Left lobe of liver (tissue), 2 donors: ENCODE results near the gene CXCL1. TPM values are rescaled to one million over a fixed set of nuclear protein-coding genes. Genes with fewer than 3 reads are reported as not detected.

Source experiments
- ATAC-seq: fragments of 200-7000 bp; cut with Tn5 transposase; one replicate; pipeline ENCODE4 v1.9.1; 2020; ENCODE audit warnings: mild to moderate bottlenecking, moderate library complexity
- DNase-seq: peaks from one replicate; pipeline ENCODE4 v3.0.0-alpha.2; 2020; ENCODE audit warnings: low spot score
- total RNA-seq: library from RNA; stranded (reverse); gene quantifications from one replicate; pipeline ENCODE4 v1.2.1, GENCODE V29; 2021
- donor health status: DM: no; HTN: no; CAD: no; lungs with moderate emphysema.
- donor health status: DM: no; HTN: yes; CAD: no.

The CXCL1 gene
- total RNA-seq, 1 donor from 2014 or later, result 0.23 TPM

GRCh38 chr4:73850261-73850970 is 18.8 kb upstream of the CXCL1 start:
- no peak for ATAC-seq

GRCh38 chr4:73851293-73851692 is 17.9 kb upstream of the CXCL1 start:
- no peak for ATAC-seq
- DNase-seq, result no peak

More at GRCh38 chr4:73850261-73850970, 18.8 kb upstream of the CXCL1 start:
- DNase-seq, result no peak

- DNase-seq (no peak), ATAC-seq (no peak)
These were observed 16.4 kb upstream of the CXCL1 start for GRCh38 chr4:73852771-73853170.

GRCh38 chr4:73853246-73853704 is 15.9 kb upstream of the CXCL1 start, which contains the start of gene PF4V1:
TSS of gene PF4V1 (plus strand) at chr4:73853296. CDS start at chr4:73853363, 67 bp downstream.
- ATAC-seq (peak; percentile 68), DNase-seq (no peak)

- DNase-seq (no peak), ATAC-seq (no peak)
These were observed 15.3 kb upstream of the CXCL1 start for GRCh38 chr4:73853718-73854473.

- no peak for DNase-seq
These were observed 13.8 kb upstream of the CXCL1 start for GRCh38 chr4:73855406-73855805.

GRCh38 chr4:73856518-73856917 is 12.7 kb upstream of the CXCL1 start:
- DNase-seq, result no peak
- peak; percentile 81 for ATAC-seq

More at GRCh38 chr4:73855406-73855805, 13.8 kb upstream of the CXCL1 start:
- no peak for ATAC-seq

- no peak for DNase-seq
- ATAC-seq, result peak; percentile 42
These were observed 9.5 kb upstream of the CXCL1 start for GRCh38 chr4:73859614-73860088.

- DNase-seq (no peak), ATAC-seq (no peak)
These were observed 9.0 kb upstream of the CXCL1 start for GRCh38 chr4:73860181-73860580.

- DNase-seq, result no peak
These were observed 8.3 kb upstream of the CXCL1 start for GRCh38 chr4:73860917-73861316.

GRCh38 chr4:73862322-73862721 is 6.9 kb upstream of the CXCL1 start:
- no peak for DNase-seq
- no peak for ATAC-seq

More at GRCh38 chr4:73860917-73861316, 8.3 kb upstream of the CXCL1 start:
- ATAC-seq, result no peak

GRCh38 chr4:73864365-73864764 is 4.8 kb upstream of the CXCL1 start:
- DNase-seq (no peak), ATAC-seq (peak; percentile 80)

GRCh38 chr4:73864961-73865360 is 4.2 kb upstream of the CXCL1 start:
- ATAC-seq (no peak), DNase-seq (no peak)

GRCh38 chr4:73865431-73866096 is 3.6 kb upstream of the CXCL1 start:
- DNase-seq, result no peak
- ATAC-seq, result no peak

- ATAC-seq (no peak), DNase-seq (no peak)
These were observed 2.9 kb upstream of the CXCL1 start for GRCh38 chr4:73866246-73866645.

- peak; percentile 64 for ATAC-seq
These were observed 1.4 kb upstream of the CXCL1 start for GRCh38 chr4:73867783-73868182.

GRCh38 chr4:73868206-73869129 is 725 bp upstream of the CXCL1 start:
- peak; percentile 31 for ATAC-seq
- no peak for DNase-seq

More at GRCh38 chr4:73867783-73868182, 1.4 kb upstream of the CXCL1 start:
- DNase-seq, result no peak

- ATAC-seq (no peak), DNase-seq (no peak)
These were observed 1.1 kb downstream of the CXCL1 start for GRCh38 chr4:73870260-73870659.

GRCh38 chr4:73870768-73871167 is 1.6 kb downstream of the CXCL1 start:
- DNase-seq (no peak), ATAC-seq (no peak)
